GM18873 (cell line): ENCODE measurements around the gene LRRC71.

Source experiments
- ATAC-seq: cut with Tn5 transposase; IDR thresholded peaks from one replicate; pipeline ENCODE4 v1.9.1; 2021; ENCODE audit warnings: mild to moderate bottlenecking, moderate library complexity, moderate number of reproducible peaks; ENCODE audit not compliant: unreplicated experiment, low FRiP score

The LRRC71 gene

GRCh38 chr1:156920233-156921052, at the start of gene LRRC71:
LRRC71 (plus strand) TSS chr1:156920632; CDS start chr1:156920804, 172 bp downstream.
- ATAC-seq: no peak

GRCh38 chr1:156873659-156874058, 46.8 kb upstream of the LRRC71 start:
- no peak for ATAC-seq

DNA sequence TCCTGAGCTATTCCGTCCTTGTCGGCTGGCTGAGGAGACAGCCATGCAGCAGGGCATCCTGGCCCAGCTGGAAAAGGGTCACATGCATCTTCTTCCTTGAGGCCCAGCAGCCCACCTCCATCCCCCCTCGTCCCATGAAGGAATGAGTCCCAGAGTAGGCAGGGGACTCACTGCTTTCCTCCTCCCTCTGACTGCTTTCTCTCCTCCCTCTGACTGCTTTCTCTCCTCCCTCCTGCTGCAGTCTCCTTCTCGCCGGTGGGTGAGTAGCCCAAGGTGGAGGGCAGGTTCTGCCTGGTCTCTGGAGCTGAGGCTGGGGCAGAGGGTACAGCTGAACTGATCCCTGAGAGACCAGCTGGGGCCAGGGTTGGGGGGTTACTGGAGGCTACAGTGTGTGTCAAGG, 46.3 kb upstream of the LRRC71 start:
- ATAC-seq: no peak

DNA sequence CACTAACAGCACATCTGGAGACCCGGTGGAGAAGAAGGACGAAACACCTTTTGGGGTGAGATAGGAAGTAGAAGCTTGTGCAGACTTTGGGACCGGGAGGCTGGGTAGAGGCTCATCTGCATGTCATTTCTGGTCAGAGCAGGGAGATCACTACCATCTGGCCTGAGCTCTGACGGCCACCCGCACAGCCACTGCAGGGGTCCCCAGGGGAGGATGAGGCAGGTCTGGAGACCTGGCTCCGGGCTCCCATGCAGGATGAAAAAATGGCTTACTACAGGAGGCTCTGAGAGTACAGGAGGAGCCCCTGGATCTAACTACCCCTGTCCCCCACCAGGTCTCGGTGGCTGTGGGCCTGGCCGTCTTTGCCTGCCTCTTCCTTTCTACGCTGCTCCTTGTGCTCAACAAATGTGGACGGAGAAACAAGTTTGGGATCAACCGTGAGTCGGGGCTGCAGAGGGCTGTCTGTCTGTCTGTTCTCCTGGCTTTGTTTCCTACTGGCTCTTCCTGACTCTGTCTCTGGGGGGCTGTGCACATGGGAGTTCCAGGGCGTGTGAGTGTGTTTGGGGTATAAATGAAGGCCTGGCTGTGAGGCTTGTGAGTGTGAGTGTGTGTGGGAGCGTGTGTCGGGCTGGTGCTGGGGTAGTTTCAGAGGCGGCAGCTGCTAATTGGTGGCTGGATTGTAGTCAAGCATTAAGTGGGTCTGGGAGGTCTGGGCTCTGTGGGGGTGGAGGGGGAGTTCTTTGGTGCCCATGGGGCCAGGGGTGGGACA, 45.7 kb upstream of the LRRC71 start:
- no peak for ATAC-seq

DNA sequence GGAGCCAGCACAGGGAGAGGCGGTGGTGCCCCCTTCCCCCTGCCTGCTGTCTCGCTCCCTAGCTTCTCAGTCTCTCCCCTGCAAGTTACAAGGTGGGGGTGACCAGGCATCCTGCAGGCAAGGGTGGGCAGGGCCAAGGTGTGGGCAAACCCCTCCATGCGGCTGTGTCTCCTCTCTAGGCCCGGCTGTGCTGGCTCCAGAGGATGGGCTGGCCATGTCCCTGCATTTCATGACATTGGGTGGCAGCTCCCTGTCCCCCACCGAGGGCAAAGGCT, 45.2 kb upstream of the LRRC71 start:
- no peak for ATAC-seq

- no peak for ATAC-seq
Observed at GRCh38 chr1:156876281-156876680, 44.2 kb upstream of the LRRC71 start.

DNA sequence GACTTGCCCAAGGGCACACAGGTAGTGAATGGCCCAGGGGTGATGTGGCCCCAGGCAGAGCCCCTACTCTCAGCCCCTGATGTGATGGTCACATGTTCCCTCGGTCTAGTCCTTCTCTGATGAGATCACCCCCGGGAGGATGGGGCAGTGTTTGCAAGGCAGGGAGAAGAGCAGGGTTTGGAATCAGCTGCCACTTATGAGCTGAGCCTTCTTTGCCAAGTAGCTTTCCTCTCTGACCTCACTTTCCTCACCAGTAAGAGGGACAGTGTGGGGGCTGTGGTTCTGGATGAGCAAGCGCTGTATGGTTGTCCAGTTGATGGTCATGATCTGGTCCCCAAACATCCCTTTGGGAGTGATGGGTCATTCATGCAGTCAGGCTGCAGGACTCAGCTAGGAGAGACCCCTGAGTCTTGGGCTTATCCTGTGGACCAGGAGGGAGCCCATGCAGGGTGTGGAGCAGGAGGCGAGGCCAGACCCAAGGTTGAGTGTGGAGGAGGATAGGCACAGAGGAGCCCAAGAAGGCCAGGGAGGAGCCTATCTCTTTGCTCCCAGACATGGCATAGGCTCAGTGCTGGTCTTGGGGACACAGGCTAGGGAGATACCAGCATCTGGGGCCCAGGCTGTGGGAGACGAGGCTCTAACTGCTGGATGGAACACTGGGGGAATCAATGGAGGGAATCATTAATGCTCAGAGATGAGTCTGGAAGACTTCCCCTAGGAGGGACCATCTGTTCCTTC, 42.8 kb upstream of the LRRC71 start:
- no peak for ATAC-seq

GRCh38 chr1:156879876-156880275, 40.6 kb upstream of the LRRC71 start:
- no peak for ATAC-seq

DNA sequence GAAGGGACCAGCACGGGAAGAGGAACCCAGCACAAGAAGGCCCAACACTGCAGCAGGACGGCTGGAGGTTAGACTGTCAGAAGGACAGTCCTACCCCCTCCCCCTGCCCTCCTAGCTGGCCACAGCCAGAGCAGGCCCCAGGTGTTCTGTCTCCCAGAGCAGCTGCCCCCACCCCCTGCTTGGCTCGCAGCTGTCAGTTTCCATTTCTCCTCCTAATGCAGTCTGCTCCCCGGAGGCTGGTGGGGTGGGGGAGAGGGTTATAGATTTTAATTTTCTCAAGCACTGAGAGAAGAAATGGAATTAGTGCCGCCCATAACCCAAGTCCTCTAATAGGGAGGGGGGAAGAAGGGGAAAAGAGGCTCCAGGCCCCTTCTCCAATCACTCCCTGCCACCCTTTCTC, 40.0 kb upstream of the LRRC71 start:
- no peak for ATAC-seq

DNA sequence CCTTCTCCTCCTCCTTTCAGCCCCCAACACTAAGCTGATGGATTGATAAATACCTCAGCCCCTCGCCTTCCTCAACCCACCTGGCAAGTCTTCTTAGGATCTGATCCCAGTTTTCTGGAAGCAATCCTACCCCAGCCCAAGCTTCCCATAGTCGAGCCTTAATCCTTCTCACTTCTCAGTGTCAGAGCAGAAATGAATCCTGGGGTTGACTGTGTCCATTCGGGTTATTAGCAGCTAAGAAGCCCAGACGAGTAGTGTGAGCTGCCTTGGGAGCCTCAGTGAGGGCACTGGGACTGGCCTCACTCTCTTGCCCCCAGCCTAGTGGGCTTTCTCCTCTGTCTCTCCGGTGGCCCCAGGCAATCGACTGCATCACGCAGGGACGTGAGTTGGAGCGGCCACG, 39.3 kb upstream of the LRRC71 start:
- ATAC-seq: no peak

GRCh38 chr1:156881663-156882062, 38.8 kb upstream of the LRRC71 start:
- ATAC-seq: no peak

DNA sequence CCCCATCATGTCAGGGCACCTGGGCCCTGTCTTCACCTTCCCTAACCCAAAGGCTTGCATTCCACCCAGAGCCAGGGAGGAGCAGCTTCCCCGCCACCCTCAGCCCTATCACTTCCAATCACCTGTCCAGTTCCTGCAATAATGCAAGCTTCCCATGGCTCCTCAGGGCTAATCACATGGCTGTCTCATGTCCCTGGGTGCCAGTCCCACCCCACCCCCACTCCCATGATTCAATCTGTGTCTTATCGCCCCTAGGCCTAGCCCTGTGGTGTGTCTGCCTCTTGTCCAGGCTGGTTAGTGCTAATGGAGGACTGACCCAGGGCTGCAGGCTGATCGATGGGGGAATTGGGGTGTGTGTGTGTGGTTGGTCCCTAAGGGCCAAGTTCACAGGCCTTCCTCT, 37.9 kb upstream of the LRRC71 start:
- ATAC-seq: no peak

- ATAC-seq: no peak
Observed at GRCh38 chr1:156883919-156884318, 36.5 kb upstream of the LRRC71 start.

DNA sequence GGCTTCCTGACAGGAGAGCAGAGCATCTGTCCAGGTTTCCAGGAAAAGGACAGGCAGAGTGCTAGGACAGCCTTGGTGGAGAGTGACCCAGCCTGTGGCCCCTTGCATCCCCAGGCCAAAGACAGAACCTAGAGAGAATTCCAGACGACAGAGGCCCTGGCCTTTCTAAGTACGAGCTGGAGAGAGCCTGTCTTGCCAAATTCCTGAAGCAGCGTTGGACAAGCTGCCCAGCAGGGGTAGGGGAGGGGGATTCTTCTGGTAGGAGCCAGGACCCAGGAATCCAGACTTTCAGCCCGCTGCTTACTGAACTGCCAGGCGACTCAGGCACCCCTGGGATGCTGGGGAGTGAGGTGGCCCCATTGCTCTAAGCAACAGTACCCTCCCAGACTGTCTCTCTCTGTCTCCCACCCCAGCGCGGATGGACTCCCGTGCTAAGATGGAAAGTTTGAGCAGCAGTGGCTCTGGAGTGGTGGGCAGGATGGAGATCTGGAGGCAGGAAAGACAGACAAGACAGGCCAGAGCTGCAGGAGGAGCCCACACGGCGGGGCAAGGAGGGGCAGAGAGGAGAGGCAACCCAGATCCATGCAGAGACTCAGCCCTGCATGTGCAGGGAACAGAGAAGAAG, 35.8 kb upstream of the LRRC71 start:
- ATAC-seq: no peak

DNA sequence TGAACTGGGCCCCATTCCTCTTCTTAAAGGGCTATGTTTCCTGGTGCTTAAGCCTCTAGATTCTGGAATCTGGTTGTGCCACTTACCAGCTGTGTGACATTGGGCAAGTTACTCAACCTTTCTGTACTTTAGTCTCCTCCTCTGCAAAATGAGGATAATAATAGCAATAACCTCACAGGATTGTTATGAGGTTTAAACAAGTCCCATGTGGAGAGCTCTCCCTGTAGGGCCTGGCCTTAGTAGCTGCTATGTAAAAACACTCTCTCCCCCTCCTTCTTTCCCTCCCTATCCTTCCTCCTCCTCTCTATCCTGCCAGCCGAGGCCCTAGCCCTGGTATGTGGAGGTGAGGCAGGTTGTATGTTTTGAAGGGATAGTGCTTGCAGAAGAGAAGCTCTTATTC, 35.1 kb upstream of the LRRC71 start:
- ATAC-seq: no peak

- ATAC-seq: no peak
Observed at GRCh38 chr1:156885880-156886355, 34.5 kb upstream of the LRRC71 start.

- no peak for ATAC-seq
Observed at GRCh38 chr1:156886583-156887281, 33.7 kb upstream of the LRRC71 start.

DNA sequence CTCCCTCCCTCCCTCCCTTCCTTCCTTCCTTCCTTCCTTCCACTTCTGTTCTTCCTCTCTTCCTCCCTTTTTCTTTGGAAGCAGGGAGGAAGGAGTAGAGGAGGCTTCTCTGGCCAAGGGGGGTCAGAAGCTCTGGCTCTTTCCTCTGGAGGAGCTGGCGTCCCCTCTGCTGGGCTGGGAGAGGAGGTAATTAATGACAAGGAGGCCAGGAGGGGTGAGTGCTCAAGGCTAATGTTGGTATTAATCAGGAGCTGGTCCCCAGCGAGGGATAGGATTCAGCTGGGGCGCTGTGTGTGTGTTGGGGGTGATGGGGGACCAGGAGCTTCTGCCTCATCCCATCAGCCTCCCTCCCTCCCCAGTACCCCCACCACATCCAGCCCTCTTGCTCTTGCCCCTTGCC, 33.1 kb upstream of the LRRC71 start:
- ATAC-seq: no peak

DNA sequence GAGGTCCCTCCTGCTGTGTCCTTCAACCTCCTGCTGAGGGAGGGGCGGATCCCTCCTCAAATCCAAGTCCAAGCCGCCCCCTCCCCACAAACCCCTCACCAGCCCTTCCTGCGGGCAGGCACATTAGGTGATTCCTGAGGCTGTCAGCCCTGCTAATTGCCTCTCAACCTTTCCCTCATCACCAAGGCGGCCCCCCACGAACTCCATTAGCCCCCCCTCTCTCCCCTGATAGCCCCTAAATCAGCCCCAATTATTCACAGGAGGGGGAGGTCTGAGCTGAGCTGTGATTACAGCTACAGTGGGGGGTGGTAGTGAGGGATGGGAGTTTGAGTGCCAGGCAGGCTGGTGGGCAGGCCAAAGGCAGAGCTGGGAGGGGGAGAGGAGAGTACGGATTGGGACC, 32.7 kb upstream of the LRRC71 start:
- ATAC-seq: no peak
